ENCODE data around the gene SFMBT1.
"Not testable (repeated sequence)": the region's sequence is repeated elsewhere in the genome, so short reads cannot be mapped to it uniquely, and the experiment has no call there.

DNA sequence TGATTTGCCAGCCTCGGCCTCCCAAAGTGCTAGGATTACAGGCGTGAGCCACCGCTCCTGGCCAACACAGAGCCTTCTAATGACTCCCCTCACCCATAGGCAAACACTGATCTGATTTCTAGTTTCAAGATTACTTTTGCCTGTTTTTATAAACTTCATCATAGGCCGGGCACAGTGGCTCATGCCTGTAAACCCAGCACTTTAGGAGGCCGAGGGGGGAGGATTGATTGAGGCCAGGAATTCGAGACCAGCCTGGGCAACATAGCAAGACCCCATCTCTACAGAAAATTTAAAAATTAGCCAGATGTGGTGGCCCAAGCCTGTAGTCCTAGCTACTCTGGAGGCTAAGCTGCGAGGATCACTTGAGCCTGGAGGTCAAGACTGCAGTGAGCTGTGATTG is 8.4 kb upstream of the SFMBT1 start:
- TF ChIP-seq, protein P1, sequence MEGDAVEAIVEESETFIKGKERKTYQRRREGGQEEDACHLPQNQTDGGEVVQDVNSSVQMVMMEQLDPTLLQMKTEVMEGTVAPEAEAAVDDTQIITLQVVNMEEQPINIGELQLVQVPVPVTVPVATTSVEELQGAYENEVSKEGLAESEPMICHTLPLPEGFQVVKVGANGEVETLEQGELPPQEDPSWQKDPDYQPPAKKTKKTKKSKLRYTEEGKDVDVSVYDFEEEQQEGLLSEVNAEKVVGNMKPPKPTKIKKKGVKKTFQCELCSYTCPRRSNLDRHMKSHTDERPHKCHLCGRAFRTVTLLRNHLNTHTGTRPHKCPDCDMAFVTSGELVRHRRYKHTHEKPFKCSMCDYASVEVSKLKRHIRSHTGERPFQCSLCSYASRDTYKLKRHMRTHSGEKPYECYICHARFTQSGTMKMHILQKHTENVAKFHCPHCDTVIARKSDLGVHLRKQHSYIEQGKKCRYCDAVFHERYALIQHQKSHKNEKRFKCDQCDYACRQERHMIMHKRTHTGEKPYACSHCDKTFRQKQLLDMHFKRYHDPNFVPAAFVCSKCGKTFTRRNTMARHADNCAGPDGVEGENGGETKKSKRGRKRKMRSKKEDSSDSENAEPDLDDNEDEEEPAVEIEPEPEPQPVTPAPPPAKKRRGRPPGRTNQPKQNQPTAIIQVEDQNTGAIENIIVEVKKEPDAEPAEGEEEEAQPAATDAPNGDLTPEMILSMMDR (IDR thresholded peaks at IDR 0.05): not testable (repeated sequence)
- TF ChIP-seq POLR2A, EP300 (IDR thresholded peaks at IDR 0.05): not testable (repeated sequence)

Data from ovary (tissue), 3 donors.